Measurements from ENCODE around the gene OPA1. TPM values are rescaled to one million over a fixed set of nuclear protein-coding genes. Genes with fewer than 3 reads are reported as not detected.

The OPA1 gene
- total and polyA plus RNA-seq, 2 of the 13 experiments (the other 11 are each of a cell fraction or from before 2014, with no cell fraction given), result 26.7 to 78.5 TPM

GRCh38 chr3:193693774-193694173 lies 100.8 kb downstream of the OPA1 start (continued):
- TF ChIP-seq, protein P1, sequence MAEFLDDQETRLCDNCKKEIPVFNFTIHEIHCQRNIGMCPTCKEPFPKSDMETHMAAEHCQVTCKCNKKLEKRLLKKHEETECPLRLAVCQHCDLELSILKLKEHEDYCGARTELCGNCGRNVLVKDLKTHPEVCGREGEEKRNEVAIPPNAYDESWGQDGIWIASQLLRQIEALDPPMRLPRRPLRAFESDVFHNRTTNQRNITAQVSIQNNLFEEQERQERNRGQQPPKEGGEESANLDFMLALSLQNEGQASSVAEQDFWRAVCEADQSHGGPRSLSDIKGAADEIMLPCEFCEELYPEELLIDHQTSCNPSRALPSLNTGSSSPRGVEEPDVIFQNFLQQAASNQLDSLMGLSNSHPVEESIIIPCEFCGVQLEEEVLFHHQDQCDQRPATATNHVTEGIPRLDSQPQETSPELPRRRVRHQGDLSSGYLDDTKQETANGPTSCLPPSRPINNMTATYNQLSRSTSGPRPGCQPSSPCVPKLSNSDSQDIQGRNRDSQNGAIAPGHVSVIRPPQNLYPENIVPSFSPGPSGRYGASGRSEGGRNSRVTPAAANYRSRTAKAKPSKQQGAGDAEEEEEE (CRISPR knock-in tag; IDR thresholded peaks at IDR 0.05; ENCODE audit: borderline replicate concordance), result no peak
- TF ChIP-seq SOX5 (CRISPR knock-in tag; IDR thresholded peaks at IDR 0.05; ENCODE audit: borderline replicate concordance), result peak; percentile 38; the same call in 1 of the 2 replicates

DNA sequence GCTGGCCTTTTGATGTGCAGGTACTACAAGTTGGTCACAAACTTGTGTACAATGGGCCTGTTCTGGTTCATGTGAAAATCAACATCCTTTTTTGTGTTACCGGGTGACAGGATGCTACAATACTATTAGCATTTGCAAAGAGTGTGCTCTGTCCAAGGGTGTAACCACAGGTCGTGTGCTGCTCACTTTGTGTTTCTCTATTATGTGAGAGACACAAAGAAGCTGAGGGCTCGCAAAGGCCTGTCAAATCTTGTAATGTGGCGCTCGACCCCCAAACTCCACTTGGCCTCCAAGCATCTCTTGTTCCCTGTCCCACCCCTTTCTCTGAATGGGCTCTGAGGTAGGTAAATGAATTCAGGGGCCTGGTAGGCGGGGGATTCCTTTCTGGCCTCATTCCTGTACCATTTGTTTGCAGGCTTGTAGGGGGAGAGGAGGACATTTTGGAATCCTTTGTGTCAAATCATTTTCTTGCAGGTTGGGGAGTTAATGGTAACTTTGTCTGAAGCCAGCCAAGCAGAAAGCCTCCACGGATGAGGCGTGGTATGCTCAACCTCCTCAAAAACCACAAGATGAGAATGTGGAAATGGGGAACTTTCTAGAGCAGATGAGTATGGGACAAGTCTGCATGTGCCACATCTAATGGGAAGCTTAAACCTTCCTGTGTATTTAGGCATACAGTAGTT lies 109.1 kb downstream of the OPA1 start:
- Histone ChIP-seq H3K4me1 (ENCODE audit: insufficient read depth, low read length) (no peaks in the 10 kb centered on the region), H3K9me3 (ENCODE audit: low read length) (no peaks in the 10 kb centered on the region), H3K9ac (ENCODE audit: insufficient read depth, low read depth, low read length) (no peak overlapping the region), H3K4me3 (replicated peaks in 1 of 3; ENCODE audit: insufficient read depth in 1 of 3, low read depth in 2 of 3, low read length in 3 of 3) (no peak overlapping the region), H3K27me3 (ENCODE audit: control insufficient read depth in 1 of 2, insufficient read depth in 2 of 2, low read length in 2 of 2) (no peaks in the 10 kb centered on the region), H4K20me1 (ENCODE audit: insufficient read depth, low read length) (no peaks in the 10 kb centered on the region), H3K79me2 (ENCODE audit: insufficient read depth, low read length) (no peaks in the 10 kb centered on the region), H3K4me2 (ENCODE audit: low read depth, low read length) (no peak overlapping the region), H3K36me3 (replicated peaks in 1 of 2; ENCODE audit: control insufficient read depth in 1 of 2, insufficient read depth in 2 of 2, low read length in 2 of 2) (no peaks in the 10 kb centered on the region), H2AFZ (ENCODE audit: low read length) (no peak overlapping the region), H3K27ac (ENCODE audit: extremely low read length, insufficient read depth, low read length) (no peak overlapping the region)
- BruUV-seq (replicated peaks), result no TSS peak
- FAIRE-seq, result no peak
- ATAC-seq, result no peak
- DNase-seq (ENCODE audit: low spot score), result no peak
- no peak for TF ChIP-seq JARID2 (CRISPR knock-in tag; IDR thresholded peaks at IDR 0.05; ENCODE audit: insufficient replicate concordance)
- intact Hi-C loops (cut with micrococcal nuclease; ENCODE audit: unreplicated experiment), result no loop called here
- POLR2A ChIA-PET, result no interaction called here
- WGBS (ENCODE audit: low lambda C conversion rate), result 97% methylated on average over 8 of the region's 8 CpGs
- CTCF ChIA-PET (ENCODE audit: low intra/inter-chr PET ratio, low total read pairs), result no interaction called here
- in situ Hi-C loops (cut with HindIII; ENCODE audit: extremely low pct_ligation_motif_present, low pct_unique_long_range_greater_than_20kb), result no loop called here

DNA sequence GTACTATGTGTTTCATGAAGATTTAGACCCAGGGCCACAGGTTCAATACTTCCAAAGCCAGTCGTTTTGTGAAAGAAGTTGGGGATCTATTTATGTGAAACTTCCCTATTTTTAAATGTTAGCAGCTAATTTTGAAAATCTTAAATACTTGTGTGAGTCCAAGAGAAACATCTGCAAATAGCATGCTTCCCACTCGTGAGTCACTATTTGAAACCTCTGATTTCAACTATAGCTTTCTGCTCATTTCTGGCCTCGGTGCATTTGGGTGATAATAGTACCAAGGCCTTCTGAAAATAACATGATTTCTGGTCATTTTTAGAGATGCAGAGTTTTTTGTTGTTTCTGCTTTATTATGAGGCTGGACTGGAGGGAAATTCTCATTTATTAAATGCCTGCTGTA lies 110.0 kb downstream of the OPA1 start:
- H3K27me3 ChIP-seq (ENCODE audit: control insufficient read depth in 1 of 2, insufficient read depth in 2 of 2, low read length in 2 of 2), result no peaks in the 10 kb centered on the region
- no peak overlapping the region for H3K27ac ChIP-seq (ENCODE audit: extremely low read length, insufficient read depth, low read length)
- ChIA-PET POLR2A (no interaction called here), CTCF (ENCODE audit: low intra/inter-chr PET ratio, low total read pairs) (no interaction called here)
- no peak overlapping the region for H3K9ac ChIP-seq (ENCODE audit: insufficient read depth, low read depth, low read length)
- no peaks in the 10 kb centered on the region for H3K4me1 ChIP-seq (ENCODE audit: insufficient read depth, low read length)
- FAIRE-seq (no peak), DNase-seq (ENCODE audit: low spot score) (no peak), ATAC-seq (no peak)
- in situ Hi-C loops (cut with HindIII; ENCODE audit: extremely low pct_ligation_motif_present, low pct_unique_long_range_greater_than_20kb) (no loop called here), intact Hi-C loops (cut with micrococcal nuclease; ENCODE audit: unreplicated experiment) (no loop called here)
- H3K4me3 ChIP-seq (replicated peaks in 1 of 3; ENCODE audit: insufficient read depth in 1 of 3, low read depth in 2 of 3, low read length in 3 of 3), result no peak overlapping the region
- BruUV-seq (replicated peaks), result no TSS peak
- no peaks in the 10 kb centered on the region for H3K79me2 ChIP-seq (ENCODE audit: insufficient read depth, low read length)
- 95% methylated on average over 3 of the region's 3 CpGs for WGBS (ENCODE audit: low lambda C conversion rate)
- no peaks in the 10 kb centered on the region for H4K20me1 ChIP-seq (ENCODE audit: insufficient read depth, low read length)
- no peaks in the 10 kb centered on the region for H3K9me3 ChIP-seq (ENCODE audit: low read length)
- H2AFZ ChIP-seq (ENCODE audit: low read length), result no peak overlapping the region
- H3K36me3 ChIP-seq (replicated peaks in 1 of 2; ENCODE audit: control insufficient read depth in 1 of 2, insufficient read depth in 2 of 2, low read length in 2 of 2), result no peaks in the 10 kb centered on the region
- no peak overlapping the region for H3K4me2 ChIP-seq (ENCODE audit: low read depth, low read length)
- no peak for TF ChIP-seq NAIF1 (CRISPR knock-in tag; IDR thresholded peaks at IDR 0.05; ENCODE audit: borderline replicate concordance)
- no peak for TF ChIP-seq ZNF746 (CRISPR knock-in tag; IDR thresholded peaks at IDR 0.05)
- TF ChIP-seq ADNP (CRISPR knock-in tag; IDR thresholded peaks at IDR 0.05), result no peak
- TF ChIP-seq ZFP37 (CRISPR knock-in tag; IDR thresholded peaks at IDR 0.05; ENCODE audit: borderline replicate concordance), result no peak
- TF ChIP-seq USF2 (IDR thresholded peaks at IDR 0.05; ENCODE audit: low read depth, low read length), result no peak
- TF ChIP-seq USF2 (CRISPR knock-in tag; IDR thresholded peaks at IDR 0.05; ENCODE audit: borderline replicate concordance), result no peak
- no peak for TF ChIP-seq PCBP2 (optimal IDR thresholded peaks at IDR 0.05; ENCODE audit: low read depth, low read length, poor library complexity, severe bottlenecking)
- no peak for TF ChIP-seq TFDP1 (CRISPR knock-in tag; IDR thresholded peaks at IDR 0.05; ENCODE audit: borderline replicate concordance)
- no peak for TF ChIP-seq ZFP41 (CRISPR knock-in tag; IDR thresholded peaks at IDR 0.05; ENCODE audit: borderline replicate concordance)
